CD14-positive monocyte (primary cell): Measurements from ENCODE around the gene CAB39L. TPM values are rescaled to one million over a fixed set of nuclear protein-coding genes. Genes with fewer than 3 reads are reported as not detected.
A peak's percentile ranks its signal among the peaks of the same experiment; 100 is the strongest.

ENCODE experiments used
- DNase-seq, 3 donors: peaks; one replicate each; pipeline ENCODE4 v3.0.0-alpha.2; 2011 to 2022
- H2AFZ ChIP-seq: 2 replicates; pipeline ENCODE4 v1.6.0; 2012; ENCODE audit warnings: mild to moderate bottlenecking, low read depth, low read length, inconsistent platforms; ENCODE audit not compliant: insufficient read depth, poor library complexity, severe bottlenecking
- H3K27ac ChIP-seq, 2 donors: 1 replicate in 1 of 2; 2 replicates in 1 of 2; pipeline ENCODE4 v1.5.1; 2012 to 2013; ENCODE audit warnings: low read length in 2 of 2, control low read depth in 1 of 2, inconsistent platforms in 1 of 2, low read depth in 1 of 2, mild to moderate bottlenecking in 1 of 2
- H3K27me3 ChIP-seq, 2 donors: one replicate each; pipeline versions ENCODE4 v1.6.0 to v1.6.1; 2011 to 2013; ENCODE audit warnings: low read length in 2 of 2; ENCODE audit not compliant: control insufficient read depth in 2 of 2, insufficient read depth in 2 of 2
- H3K36me3 ChIP-seq, 2 donors: replicated peaks in 1 of 2; 1 replicate in 1 of 2; 2 replicates in 1 of 2; pipeline versions ENCODE4 v1.5.1 to v1.6.1; 2012 to 2013; ENCODE audit warnings: low read length in 2 of 2, control low read depth in 1 of 2, inconsistent platforms in 1 of 2, mild to moderate bottlenecking in 1 of 2; ENCODE audit not compliant: insufficient read depth in 2 of 2, control insufficient read depth in 1 of 2
- H3K4me1 ChIP-seq, 2 donors: 1 replicate in 1 of 2; 2 replicates in 1 of 2; pipeline versions ENCODE4 v1.5.1 to v1.6.1; 2012 to 2013; ENCODE audit warnings: low read length in 2 of 2, control low read depth in 1 of 2, inconsistent platforms in 1 of 2, mild to moderate bottlenecking in 1 of 2, moderate library complexity in 1 of 2; ENCODE audit not compliant: insufficient read depth in 2 of 2, control insufficient read depth in 1 of 2
- H3K4me2 ChIP-seq: replicated peaks from 2 replicates; pipeline ENCODE3; 2012; ENCODE audit warnings: low read length, moderate library complexity, mild to moderate bottlenecking; ENCODE audit not compliant: poor library complexity, severe bottlenecking; ENCODE audit errors: extremely low read depth
- H3K4me3 ChIP-seq, 3 experiments: fragments of 200-600 bp in 1 of 3; sonication (generic) in 1 of 3; replicated peaks in 1 of 3; 1 replicate in 2 of 3; 2 replicates in 1 of 3; pipeline ENCODE4 v1.5.1; 2011 to 2013; ENCODE audit warnings: low read length in 3 of 3, mild to moderate bottlenecking in 3 of 3, control low read depth in 2 of 3, low read depth in 2 of 3, inconsistent platforms in 1 of 3, moderate library complexity in 1 of 3
- H3K79me2 ChIP-seq: 2 replicates; pipeline ENCODE4 v1.6.0; 2012; ENCODE audit warnings: mild to moderate bottlenecking, control low read depth, inconsistent platforms, low read length, moderate library complexity; ENCODE audit not compliant: insufficient read depth
- H3K9ac ChIP-seq: 2 replicates; pipeline ENCODE4 v1.6.0; 2017; ENCODE audit warnings: low read length, mild to moderate bottlenecking; ENCODE audit not compliant: insufficient read depth, poor library complexity, severe bottlenecking
- H3K9me3 ChIP-seq, 2 donors: replicated peaks in 1 of 2; 1 replicate in 1 of 2; 2 replicates in 1 of 2; pipeline versions ENCODE4 v1.5.1 to v1.6.1; 2012 to 2013; ENCODE audit warnings: low read length in 2 of 2, control low read depth in 1 of 2; ENCODE audit not compliant: control insufficient read depth in 1 of 2, insufficient read depth in 1 of 2
- H4K20me1 ChIP-seq: 2 replicates; pipeline ENCODE4 v1.6.0; 2012; ENCODE audit warnings: mild to moderate bottlenecking, low read length, control low read depth, moderate library complexity; ENCODE audit not compliant: insufficient read depth
- H3K27ac Mint-ChIP-seq, 7 donors: one replicate each; pipeline ENCODE4 v1.8.0; 2020; ENCODE audit warnings: mild to moderate bottlenecking in 7 of 7, mixed read lengths in 7 of 7, moderate library complexity in 6 of 7, inconsistent platforms in 2 of 7
- H3K27me3 Mint-ChIP-seq, 3 donors: one replicate each; pipeline ENCODE4 v1.8.0; 2021 to 2022; ENCODE audit warnings: low read depth in 3 of 3, mild to moderate bottlenecking in 3 of 3, mixed read lengths in 3 of 3, moderate library complexity in 3 of 3, inconsistent platforms in 1 of 3
- H3K36me3 Mint-ChIP-seq, 2 donors: one replicate each; pipeline ENCODE4 v1.8.0; 2020; ENCODE audit warnings: mixed read lengths in 2 of 2, inconsistent platforms in 1 of 2, mild to moderate bottlenecking in 1 of 2
- H3K4me1 Mint-ChIP-seq: one replicate; pipeline ENCODE4 v1.8.0; 2020; ENCODE audit warnings: mild to moderate bottlenecking, mixed read lengths
- H3K4me3 Mint-ChIP-seq, 2 donors: one replicate each; pipeline ENCODE4 v1.8.0; 2020; ENCODE audit warnings: mild to moderate bottlenecking in 2 of 2, mixed read lengths in 2 of 2, moderate library complexity in 1 of 2
- H3K9me3 Mint-ChIP-seq, 7 donors: one replicate each; pipeline ENCODE4 v1.8.0; 2020 to 2022; ENCODE audit warnings: mixed read lengths in 7 of 7, mild to moderate bottlenecking in 6 of 7, moderate library complexity in 6 of 7, inconsistent platforms in 2 of 7
- CTCF ChIP-seq: fragments of 200-600 bp; IDR thresholded peaks from one replicate; pipeline ENCODE4 v1.8.0; 2022; ENCODE audit warnings: antibody characterized with exemption, mild to moderate bottlenecking
- WGBS: methylation state at CpG from one replicate; pipeline ENCODE4 v1.1.5; 2013; ENCODE audit warnings: missing lambda C conversion rate; ENCODE audit not compliant: insufficient coverage; 5-methylcytosine and 5-hydroxymethylcytosine counted together
- intact Hi-C, 2 donors: fragments of 100-400 bp; cut with micrococcal nuclease; formaldehyde crosslinking; loops; one replicate each; pipeline versions ENCODE4 v1.15.0 to v1.15.1; 2023
- polyA plus RNA-seq, 3 donors: library from polyadenylated mRNA; depleted of rRNA in 1 of 3; unstranded in 2 of 3; stranded (reverse) in 1 of 3; fragments of 300-500 nt in 2 of 3; fragments of >200 nt in 1 of 3; fragmentation: Illumina TruSeq in 2 of 3; gene quantifications; 1 replicate in 2 of 3; 2 replicates in 1 of 3; pipeline ENCODE4 v1.2.3, GENCODE V29; 2012 to 2021

The CAB39L gene
- polyA plus RNA-seq, 3 donors, result 1.9 to 5.1 (median 2.7) TPM

- no peaks in the 10 kb centered on the region for H3K9me3 Mint-ChIP-seq
- H3K4me3 Mint-ChIP-seq, result peak overlapping the region; percentile 87 to 93
- Histone ChIP-seq H3K36me3 (no peaks in the 10 kb centered on the region), H3K4me3 (peak overlapping the region; percentile 35 to 70 (median 48)), H2AFZ (peak overlapping the region; percentile 86), H3K9ac (peak overlapping the region; percentile 42), H3K27ac (peak overlapping the region in 1 of 2 donors; percentile 67), H3K9me3 (no peaks in the 10 kb centered on the region), H3K4me2 (peak overlapping the region; percentile 72), H3K79me2 (no peaks in the 10 kb centered on the region), H3K4me1 (peaks cover 0 to 4% of the 10 kb centered on the region in 2 donors), H4K20me1 (no peaks in the 10 kb centered on the region), H3K27me3 (no peaks in the 10 kb centered on the region)
- H3K4me1 Mint-ChIP-seq, result peaks cover 9% of the 10 kb centered on the region
- TF ChIP-seq CTCF, result peak; percentile 84
- peaks cover 0 to 7% (median 2%) of the 10 kb centered on the region in 3 donors for H3K27me3 Mint-ChIP-seq
- H3K36me3 Mint-ChIP-seq, result peaks cover 0 to 5% of the 10 kb centered on the region in 2 donors
- peak; percentile 46 to 77 (median 68) for DNase-seq
- peak overlapping the region in 6 of 7 donors; percentile 75 to 90 (median 80) for H3K27ac Mint-ChIP-seq
- WGBS, result 49% methylated on average over 16 of the region's 20 CpGs
- intact Hi-C loops, result loop anchor here (5.0 to 10.0 kb wide), 2 partner anchors 134 to 306 kb away; no protein-coding TSS in a partner anchor
These were observed 142.9 kb downstream of the CAB39L start for GRCh38 chr13:49300739-49301589.

GRCh38 chr13:49300276-49300675 is 143.6 kb downstream of the CAB39L start:
- TF ChIP-seq CTCF, result no peak
- Histone ChIP-seq H3K4me3 (no peak overlapping the region), H2AFZ (no peak overlapping the region), H3K27me3 (no peaks in the 10 kb centered on the region), H3K4me1 (peaks cover 0 to 4% of the 10 kb centered on the region in 2 donors), H4K20me1 (no peaks in the 10 kb centered on the region), H3K79me2 (no peaks in the 10 kb centered on the region), H3K27ac (no peak overlapping the region), H3K9me3 (no peaks in the 10 kb centered on the region), H3K36me3 (no peaks in the 10 kb centered on the region), H3K9ac (no peak overlapping the region), H3K4me2 (no peak overlapping the region)
- no peak for DNase-seq
- peaks cover 5 to 9% of the 10 kb centered on the region in 2 donors for H3K36me3 Mint-ChIP-seq
- H3K4me3 Mint-ChIP-seq, result no peak overlapping the region
- H3K27ac Mint-ChIP-seq, result no peak overlapping the region
- 30% methylated on average over 2 of the region's 5 CpGs for WGBS
- H3K4me1 Mint-ChIP-seq, result peaks cover 9% of the 10 kb centered on the region
- intact Hi-C loops, result loop anchor here (5.0 to 10.0 kb wide), 2 partner anchors 135 to 307 kb away; no protein-coding TSS in a partner anchor
- no peaks in the 10 kb centered on the region for H3K9me3 Mint-ChIP-seq
- H3K27me3 Mint-ChIP-seq, result peaks cover 0 to 7% (median 2%) of the 10 kb centered on the region in 3 donors
